Common myeloid progenitor, CD34-positive (primary cell): ENCODE measurements around the gene ST7.

Experiments used
- CTCF ChIA-PET: fragments of 350-600 bp; sonication (Branson Sonifier 250); formaldehyde crosslinking; loops from one replicate; lab custom pipeline; 2021; ENCODE audit warnings: antibody characterized with exemption; lab: Charles Lee
- POLR2A ChIA-PET: fragments of 350-600 bp; sonication (Branson Sonifier 250); formaldehyde crosslinking; loops from one replicate; lab custom pipeline; 2021; ENCODE audit warnings: antibody characterized with exemption; lab: Charles Lee
- DNase-seq, 3 donors: peaks; one replicate each; pipeline versions ENCODE4 v3.0.0 to v3.0.0-alpha.2; 2013
- H3K27ac ChIP-seq, 2 experiments: 1 replicate in 1 of 2; 2 replicates in 1 of 2; pipeline ENCODE4 v1.7.0; 2013; ENCODE audit warnings: inconsistent platforms in 2 of 2, low read length in 2 of 2, mild to moderate bottlenecking in 2 of 2, low read depth in 1 of 2, moderate library complexity in 1 of 2; ENCODE audit not compliant: severe bottlenecking in 2 of 2, insufficient read depth in 1 of 2, poor library complexity in 1 of 2
- H3K27me3 ChIP-seq, 5 experiments: replicated peaks in 2 of 5; 1 replicate in 3 of 5; 2 replicates in 2 of 5; pipeline versions ENCODE4 v1.6.1 to v1.7.0; 2013; ENCODE audit warnings: low read length in 4 of 5, mild to moderate bottlenecking in 2 of 5, moderate library complexity in 2 of 5, inconsistent platforms in 1 of 5; ENCODE audit not compliant: insufficient read depth in 5 of 5, control insufficient read depth in 4 of 5
- H3K36me3 ChIP-seq, 4 experiments: 1 replicate in 2 of 4; 2 replicates in 2 of 4; pipeline versions ENCODE4 v1.6.1 to v1.7.0; 2013; ENCODE audit warnings: low read length in 3 of 4, control low read depth in 1 of 4, mild to moderate bottlenecking in 1 of 4; ENCODE audit not compliant: control insufficient read depth in 4 of 4, insufficient read depth in 4 of 4
- H3K4me1 ChIP-seq, 4 experiments: 1 replicate in 3 of 4; 2 replicates in 1 of 4; pipeline versions ENCODE4 v1.6.1 to v1.7.1; 2013; ENCODE audit warnings: low read length in 3 of 4, mild to moderate bottlenecking in 3 of 4, control low read depth in 1 of 4, inconsistent platforms in 1 of 4, moderate library complexity in 1 of 4; ENCODE audit not compliant: control insufficient read depth in 4 of 4, insufficient read depth in 4 of 4; ENCODE audit errors: control extremely low read depth in 1 of 4
- H3K4me3 ChIP-seq, 7 experiments: 1 replicate in 4 of 7; 2 replicates in 3 of 7; pipeline versions ENCODE4 v1.5.1 to v1.7.0; 2013; ENCODE audit warnings: mild to moderate bottlenecking in 7 of 7, low read length in 6 of 7, moderate library complexity in 6 of 7, inconsistent platforms in 2 of 7, low read depth in 2 of 7, control low read depth in 1 of 7; ENCODE audit not compliant: insufficient read depth in 4 of 7, control insufficient read depth in 1 of 7; ENCODE audit errors: extremely low read depth in 1 of 7
- H3K9me3 ChIP-seq, 5 experiments: 1 replicate in 4 of 5; 2 replicates in 1 of 5; pipeline versions ENCODE4 v1.6.1 to v1.7.1; 2013; ENCODE audit warnings: low read length in 4 of 5, mild to moderate bottlenecking in 2 of 5, inconsistent platforms in 1 of 5, low read depth in 1 of 5, moderate library complexity in 1 of 5; ENCODE audit not compliant: control insufficient read depth in 4 of 5, insufficient read depth in 2 of 5; ENCODE audit errors: control extremely low read depth in 1 of 5
- WGBS: methylation state at CpG from one replicate; pipeline ENCODE4 v1.1.5; 2013; ENCODE audit not compliant: insufficient coverage; 5-methylcytosine and 5-hydroxymethylcytosine counted together

ST7 gene

GRCh38 chr7:117230276-117231046 lies 277.2 kb downstream of the ST7 start:
- WGBS: 96% methylated on average over 2 of the region's 4 CpGs
- CTCF ChIA-PET: interaction anchor here (1.1 kb wide), 1 partner anchor 18 kb away, joined by 3 read pairs; no protein-coding TSS in a partner anchor
- Histone ChIP-seq H3K4me1 (no peaks in the 10 kb centered on the region), H3K27me3 (no peaks in the 10 kb centered on the region), H3K27ac (no peak overlapping the region), H3K36me3 (peaks cover 0 to 4% (median 2%) of the 10 kb centered on the region in 4 experiments), H3K9me3 (peaks cover 0 to 4% (median 0%) of the 10 kb centered on the region in 5 experiments), H3K4me3 (no peak overlapping the region)
- peak in 1 of 3 donors; percentile 4 for DNase-seq
- POLR2A ChIA-PET: no interaction called here

- H3K9me3 ChIP-seq: peaks cover 0 to 4% (median 0%) of the 10 kb centered on the region in 5 experiments
- H3K4me1 ChIP-seq: no peaks in the 10 kb centered on the region
- ChIA-PET POLR2A (no interaction called here), CTCF (no interaction called here)
- DNase-seq: no peak
- no peak overlapping the region for H3K4me3 ChIP-seq
- 90% methylated on average over 2 of the region's 3 CpGs for WGBS
- no peaks in the 10 kb centered on the region for H3K27me3 ChIP-seq
- no peak overlapping the region for H3K27ac ChIP-seq
- H3K36me3 ChIP-seq: peaks cover 0 to 4% (median 2%) of the 10 kb centered on the region in 4 experiments
Observed at GRCh38 chr7:117231047-117231359, 277.7 kb downstream of the ST7 start.

GRCh38 chr7:117237646-117238045 lies 284.3 kb downstream of the ST7 start:
- H3K4me1 ChIP-seq: no peaks in the 10 kb centered on the region
- H3K36me3 ChIP-seq: no peaks in the 10 kb centered on the region
- H3K9me3 ChIP-seq: peaks cover 0 to 2% (median 0%) of the 10 kb centered on the region in 5 experiments
- H3K27ac ChIP-seq: no peak overlapping the region
- WGBS: 88% methylated on average over 5 of the region's 5 CpGs
- DNase-seq: no peak
- no peaks in the 10 kb centered on the region for H3K27me3 ChIP-seq
- no peak overlapping the region for H3K4me3 ChIP-seq
- POLR2A ChIA-PET: no interaction called here
- CTCF ChIA-PET: no interaction called here

- no peak overlapping the region for H3K27ac ChIP-seq
- no peaks in the 10 kb centered on the region for H3K4me1 ChIP-seq
- CTCF ChIA-PET: no interaction called here
- POLR2A ChIA-PET: no interaction called here
- 97% methylated on average over 3 of the region's 7 CpGs for WGBS
- no peaks in the 10 kb centered on the region for H3K27me3 ChIP-seq
- no peaks in the 10 kb centered on the region for H3K9me3 ChIP-seq
- H3K36me3 ChIP-seq: no peaks in the 10 kb centered on the region
- no peak for DNase-seq
- no peak overlapping the region for H3K4me3 ChIP-seq
Observed at GRCh38 chr7:117238472-117238871, 285.2 kb downstream of the ST7 start.

GRCh38 chr7:117238937-117239336 lies 285.6 kb downstream of the ST7 start:
- WGBS: 100% methylated on average over 3 of the region's 7 CpGs
- ChIA-PET CTCF (no interaction called here), POLR2A (no interaction called here)
- H3K4me1 ChIP-seq: no peaks in the 10 kb centered on the region
- H3K27ac ChIP-seq: no peak overlapping the region
- H3K36me3 ChIP-seq: no peaks in the 10 kb centered on the region
- H3K9me3 ChIP-seq: no peaks in the 10 kb centered on the region
- H3K27me3 ChIP-seq: no peaks in the 10 kb centered on the region
- no peak for DNase-seq
- H3K4me3 ChIP-seq: no peak overlapping the region

GRCh38 chr7:117241088-117241487 lies 287.8 kb downstream of the ST7 start:
- no peak overlapping the region for H3K27ac ChIP-seq
- ChIA-PET CTCF (no interaction called here), POLR2A (no interaction called here)
- no peaks in the 10 kb centered on the region for H3K36me3 ChIP-seq
- DNase-seq: no peak
- WGBS: 100% methylated on average over 1 of the region's 4 CpGs
- no peak overlapping the region for H3K4me3 ChIP-seq
- no peaks in the 10 kb centered on the region for H3K4me1 ChIP-seq
- H3K27me3 ChIP-seq: no peaks in the 10 kb centered on the region
- H3K9me3 ChIP-seq: peaks cover 0 to 4% (median 0%) of the 10 kb centered on the region in 5 experiments

- CTCF ChIA-PET: no interaction called here
Observed at GRCh38 chr7:117243390-117243789, 290.1 kb downstream of the ST7 start.

More at GRCh38 chr7:117243390-117243789, 290.1 kb downstream of the ST7 start:
- no peaks in the 10 kb centered on the region for H3K36me3 ChIP-seq
- H3K9me3 ChIP-seq: peaks cover 0 to 4% (median 0%) of the 10 kb centered on the region in 5 experiments
- no peaks in the 10 kb centered on the region for H3K27me3 ChIP-seq
- H3K4me3 ChIP-seq: no peak overlapping the region
- POLR2A ChIA-PET: no interaction called here
- no peaks in the 10 kb centered on the region for H3K4me1 ChIP-seq
- no peak for DNase-seq
- 100% methylated on average over 2 of the region's 3 CpGs for WGBS
- H3K27ac ChIP-seq: no peak overlapping the region
